ENCODE measurements around the gene C3orf18. TPM values are rescaled to one million over a fixed set of nuclear protein-coding genes. Genes with fewer than 3 reads are reported as not detected.

Gene C3orf18
- total RNA-seq, 1 experiment from 2014 or later: 7.1 TPM

GRCh38 chr3:50559702-50560101 is 7.8 kb downstream of the C3orf18 start:
- Mint-ChIP-seq H3K36me3 (ENCODE audit: insufficient read depth in 1 of 3, low read depth in 3 of 3) (peaks cover 0 to 4% (median 0%) of the 10 kb centered on the region in 3 experiments; a peak in 2 of 7 replicates), H3K27ac (peak overlapping the region in 1 of 3 experiments; percentile 57; a peak in 1 of 7 replicates), H3K9me3 (no peaks in the 10 kb centered on the region), H3K4me1 (peaks cover 9 to 15% of the 10 kb centered on the region in 2 experiments), H3K4me3 (no peak overlapping the region), H3K27me3 (ENCODE audit: low read depth) (peaks cover 8% of the 10 kb centered on the region; the same call in 1 of the 2 replicates)
- peaks cover 5% of the 10 kb centered on the region for H4K20me1 ChIP-seq (ENCODE audit: control insufficient read depth, insufficient read depth, insufficient read length)
- no peak overlapping the region for H2AK5ac ChIP-seq (ENCODE audit: insufficient read length, low read length)
- H2BK12ac ChIP-seq (ENCODE audit: insufficient read length, low read depth, low read length): no peak overlapping the region
- no peak overlapping the region for H3K23ac ChIP-seq (ENCODE audit: insufficient read length, low read depth, low read length)
- H3K79me2 ChIP-seq (ENCODE audit: insufficient read depth, low read length): no peaks in the 10 kb centered on the region
- no peak overlapping the region for H3K4ac ChIP-seq (ENCODE audit: low read depth, low read length)
- no peak overlapping the region for H3K4me2 ChIP-seq (ENCODE audit: insufficient read depth, insufficient read length, low read length)
- H4K5ac ChIP-seq (ENCODE audit: insufficient read length, low read depth, low read length): no peak overlapping the region
- no peak overlapping the region; the same call in 1 of the 2 replicates for H3K14ac ChIP-seq (ENCODE audit: insufficient read depth, low read length)
- H3K27ac ChIP-seq (ENCODE audit: insufficient read length, low read depth, low read length): no peak overlapping the region
- no peaks in the 10 kb centered on the region for H3K23me2 ChIP-seq (ENCODE audit: insufficient read length, low read depth, low read length, poor library complexity, severe bottlenecking)
- H3T11ph ChIP-seq (ENCODE audit: low read length): no peak overlapping the region
- no peak overlapping the region for H2BK5ac ChIP-seq (ENCODE audit: insufficient read length, low read length)
- no peak overlapping the region for H4K8ac ChIP-seq (replicated peaks; ENCODE audit: insufficient read length, low read depth, low read length)
- H2BK20ac ChIP-seq (ENCODE audit: low read depth, low read length, poor library complexity, severe bottlenecking): no peak overlapping the region
- no peak overlapping the region for H3K9ac ChIP-seq (ENCODE audit: extremely low read depth, insufficient read length, low read length)
- no peak overlapping the region for H3K56ac ChIP-seq (ENCODE audit: insufficient read length, low read depth, low read length)
- H2BK120ac ChIP-seq (ENCODE audit: low read depth, low read length, poor library complexity, severe bottlenecking): no peak overlapping the region
- no peaks in the 10 kb centered on the region for H3K27me3 ChIP-seq (ENCODE audit: insufficient read depth, low read length)
- no peaks in the 10 kb centered on the region for H3K79me1 ChIP-seq (ENCODE audit: insufficient read depth, low read depth, low read length, poor library complexity, severe bottlenecking)
- H3K18ac ChIP-seq (ENCODE audit: insufficient read length, low read depth, low read length): no peak overlapping the region
- H2BK15ac ChIP-seq (ENCODE audit: low read depth, low read length): no peak overlapping the region
- no peak overlapping the region for H4K91ac ChIP-seq (ENCODE audit: insufficient read length, low read depth, low read length)
- H3K9me3 ChIP-seq (ENCODE audit: control insufficient read depth, low read depth, low read length): no peaks in the 10 kb centered on the region
- no peak for DNase-seq
- H2AFZ ChIP-seq (ENCODE audit: low read length): no peak overlapping the region
- no peak for TF ChIP-seq CTCF (conservative IDR thresholded peaks at IDR 0.05)
- no peaks in the 10 kb centered on the region for H3K4me1 ChIP-seq (ENCODE audit: insufficient read depth, low read length)

Data from H9 (cell line).